ENCODE results near the gene ENTPD6. TPM values are rescaled to one million over a fixed set of nuclear protein-coding genes. Genes with fewer than 3 reads are reported as not detected.

The ENTPD6 gene
- total RNA-seq, 4 donors from 2014 or later, result 34.8 to 49.2 (median 43.9) TPM

DNA sequence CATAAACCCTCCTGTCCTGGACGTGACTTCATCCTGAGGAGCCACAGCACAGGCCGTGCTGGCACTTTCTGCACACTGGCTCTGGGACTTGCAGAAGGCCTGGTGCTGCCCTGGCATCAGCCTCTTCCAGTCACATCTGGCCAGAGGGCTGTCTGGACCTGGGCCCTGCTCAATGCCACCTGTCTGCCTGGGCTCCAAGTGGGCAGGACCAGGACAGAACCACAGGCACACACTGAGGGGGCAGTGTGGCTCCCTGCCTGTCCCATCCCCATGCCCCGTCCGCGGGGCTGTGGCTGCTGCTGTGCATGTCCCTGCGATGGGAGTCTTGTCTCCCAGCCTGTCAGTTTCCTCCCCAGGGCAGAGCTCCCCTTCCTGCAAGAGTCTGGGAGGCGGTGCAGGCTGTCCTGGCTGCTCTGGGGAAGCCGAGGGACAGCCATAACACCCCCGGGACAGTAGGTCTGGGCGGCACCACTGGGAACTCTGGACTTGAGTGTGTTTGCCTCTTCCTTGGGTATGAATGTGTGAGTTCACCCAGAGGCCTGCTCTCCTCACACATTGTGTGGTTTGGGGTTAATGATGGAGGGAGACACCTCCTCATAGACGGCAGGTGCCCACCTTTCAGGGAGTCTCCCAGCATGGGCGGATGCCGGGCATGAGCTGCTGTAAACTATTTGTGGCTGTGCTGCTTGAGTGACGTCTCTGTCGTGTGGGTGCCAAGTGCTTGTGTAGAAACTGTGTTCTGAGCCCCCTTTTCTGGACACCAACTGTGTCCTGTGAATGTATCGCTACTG, 30.3 kb downstream of the ENTPD6 start:
- 67% methylated on average over 3 of the region's 16 CpGs; no CpG with 5 or more reads in 1 of the 2 donors for WGBS, 2 donors (ENCODE audit: low coverage in 1 of 2)
- ATAC-seq, result no peak

DNA sequence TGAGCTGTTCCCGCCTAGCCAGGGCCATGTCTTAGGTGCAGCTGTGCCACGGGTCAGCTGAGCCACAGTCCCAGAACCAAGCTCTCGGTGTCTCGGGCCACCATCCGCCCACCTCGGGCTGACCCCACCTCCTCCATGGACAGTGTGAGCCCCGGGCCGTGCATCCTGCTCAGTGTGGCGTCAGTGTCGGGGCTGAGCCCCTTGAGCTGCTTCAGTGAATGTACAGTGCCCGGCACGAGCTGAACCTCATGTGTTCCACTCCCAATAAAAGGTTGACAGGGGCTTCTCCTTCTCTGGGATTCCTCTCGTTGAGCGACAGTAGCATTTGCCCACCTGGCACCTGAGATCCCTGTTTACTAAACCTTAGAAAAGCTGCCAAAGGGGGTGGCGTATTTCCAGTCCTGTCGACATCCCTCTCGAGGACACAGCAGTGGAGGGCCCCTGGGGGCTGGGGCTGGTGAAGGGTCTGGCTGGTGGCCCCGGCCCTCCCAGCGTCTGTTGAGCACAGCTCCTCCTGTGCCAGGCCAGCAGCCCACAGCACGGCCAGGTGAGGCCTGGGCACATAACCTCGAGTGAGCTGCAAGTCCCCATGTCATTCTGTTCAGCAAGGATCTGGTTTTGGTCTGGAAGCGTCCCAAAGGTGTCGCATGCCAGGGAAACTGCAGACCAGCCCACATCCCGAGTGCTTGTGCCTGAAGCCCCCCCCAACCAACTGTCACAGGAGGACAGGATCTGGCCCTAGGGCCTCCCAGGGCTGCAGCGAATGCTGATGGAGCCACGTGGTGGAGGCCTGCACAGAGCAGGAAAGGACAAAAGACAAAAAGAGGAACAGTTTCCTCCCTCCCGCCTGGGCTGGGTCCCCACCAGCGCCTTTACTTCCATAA, 31.2 kb downstream of the ENTPD6 start:
- Histone ChIP-seq H3K27ac (peak overlapping the region; percentile 88 to 91 (median 88)), H3K27me3 (no peaks in the 10 kb centered on the region), H3K9me3 (no peaks in the 10 kb centered on the region), H3K4me3 (no peak overlapping the region), H3K4me1 (peaks cover 3 to 67% (median 37%) of the 10 kb centered on the region in 3 donors), H3K36me3 (peaks cover 0 to 42% of the 10 kb centered on the region in 2 donors)
- WGBS, 2 donors (ENCODE audit: low coverage in 1 of 2), result 73% methylated on average over 4 of the region's 28 CpGs; no CpG with 5 or more reads in 1 of the 2 donors
- peak; percentile 48 for ATAC-seq
- TF ChIP-seq POLR2AphosphoS5 (IDR thresholded peaks at IDR 0.05) (no peak), POLR2A (IDR thresholded peaks at IDR 0.05) (no peak), EP300 (IDR thresholded peaks at IDR 0.05) (no peak)
- TF ChIP-seq, protein P1, sequence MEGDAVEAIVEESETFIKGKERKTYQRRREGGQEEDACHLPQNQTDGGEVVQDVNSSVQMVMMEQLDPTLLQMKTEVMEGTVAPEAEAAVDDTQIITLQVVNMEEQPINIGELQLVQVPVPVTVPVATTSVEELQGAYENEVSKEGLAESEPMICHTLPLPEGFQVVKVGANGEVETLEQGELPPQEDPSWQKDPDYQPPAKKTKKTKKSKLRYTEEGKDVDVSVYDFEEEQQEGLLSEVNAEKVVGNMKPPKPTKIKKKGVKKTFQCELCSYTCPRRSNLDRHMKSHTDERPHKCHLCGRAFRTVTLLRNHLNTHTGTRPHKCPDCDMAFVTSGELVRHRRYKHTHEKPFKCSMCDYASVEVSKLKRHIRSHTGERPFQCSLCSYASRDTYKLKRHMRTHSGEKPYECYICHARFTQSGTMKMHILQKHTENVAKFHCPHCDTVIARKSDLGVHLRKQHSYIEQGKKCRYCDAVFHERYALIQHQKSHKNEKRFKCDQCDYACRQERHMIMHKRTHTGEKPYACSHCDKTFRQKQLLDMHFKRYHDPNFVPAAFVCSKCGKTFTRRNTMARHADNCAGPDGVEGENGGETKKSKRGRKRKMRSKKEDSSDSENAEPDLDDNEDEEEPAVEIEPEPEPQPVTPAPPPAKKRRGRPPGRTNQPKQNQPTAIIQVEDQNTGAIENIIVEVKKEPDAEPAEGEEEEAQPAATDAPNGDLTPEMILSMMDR (IDR thresholded peaks at IDR 0.05), result no peak

More for the DNA sequence above, 30.3 kb downstream of the ENTPD6 start:
- peaks cover 3 to 69% (median 35%) of the 10 kb centered on the region in 3 donors for H3K4me1 ChIP-seq
- peaks cover 0 to 50% of the 10 kb centered on the region in 2 donors for H3K36me3 ChIP-seq
- no peak overlapping the region for H3K4me3 ChIP-seq
- TF ChIP-seq EP300 (IDR thresholded peaks at IDR 0.05) (no peak), POLR2A (IDR thresholded peaks at IDR 0.05) (no peak)
- TF ChIP-seq, protein P1 (IDR thresholded peaks at IDR 0.05), result no peak
- no peaks in the 10 kb centered on the region for H3K9me3 ChIP-seq
- H3K27ac ChIP-seq, result peak overlapping the region; percentile 88 to 91 (median 88)
- H3K27me3 ChIP-seq, result no peaks in the 10 kb centered on the region

GRCh38 chr20:25227317-25227831, 31.9 kb downstream of the ENTPD6 start:
- H3K27ac ChIP-seq, result peak overlapping the region; percentile 88 to 91 (median 88)
- no peaks in the 10 kb centered on the region for H3K27me3 ChIP-seq
- H3K9me3 ChIP-seq, result no peaks in the 10 kb centered on the region
- peak; percentile 77 for ATAC-seq
- H3K36me3 ChIP-seq, result peaks cover 0 to 35% of the 10 kb centered on the region in 2 donors
- 12 to 44% methylated on average over 6 to 12 of the region's 12 CpGs for WGBS, 2 donors (ENCODE audit: low coverage in 1 of 2)
- no peak overlapping the region for H3K4me3 ChIP-seq
- TF ChIP-seq POLR2AphosphoS5 (IDR thresholded peaks at IDR 0.05), result peak; percentile 51
- TF ChIP-seq, protein P1 (IDR thresholded peaks at IDR 0.05), result no peak
- H3K4me1 ChIP-seq, result peaks cover 3 to 60% (median 36%) of the 10 kb centered on the region in 3 donors

DNA sequence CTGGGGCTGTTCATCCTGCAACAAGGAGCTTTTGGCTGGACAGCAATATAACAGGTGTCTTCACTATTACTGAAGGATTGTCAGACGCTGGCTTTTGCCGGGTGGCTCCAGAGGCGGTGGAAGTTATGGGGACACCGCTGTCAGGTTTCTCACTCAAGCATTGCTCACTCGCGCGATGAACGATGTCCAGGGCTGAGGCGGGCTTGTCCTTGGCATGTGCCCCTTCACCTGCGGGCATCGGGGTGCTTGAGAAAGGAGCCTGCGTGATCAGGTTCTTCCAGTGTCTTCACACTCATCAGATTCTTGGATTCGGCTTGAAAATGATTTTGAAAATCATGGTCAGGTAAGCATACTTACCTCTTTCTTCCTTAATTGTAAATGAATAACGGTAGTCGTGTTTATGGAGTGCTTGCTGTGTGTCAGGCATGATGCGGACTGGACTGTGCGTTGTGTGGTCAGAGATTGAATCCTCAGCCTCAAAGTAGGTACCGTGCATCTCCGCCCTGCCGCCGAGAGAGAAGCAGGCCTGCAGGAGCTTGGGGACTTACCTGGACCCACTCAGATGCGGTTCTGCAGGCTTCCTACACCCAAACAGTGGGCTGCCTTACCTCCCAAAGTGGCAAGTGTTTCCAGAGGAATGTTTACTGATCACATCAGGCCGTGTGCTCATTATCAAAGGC, 34.1 kb downstream of the ENTPD6 start:
- Histone ChIP-seq H3K36me3 (peaks cover 0 to 14% of the 10 kb centered on the region in 2 donors), H3K9me3 (no peaks in the 10 kb centered on the region), H3K27ac (peak overlapping the region; percentile 66 to 91 (median 88)), H3K4me1 (peaks cover 3 to 69% (median 45%) of the 10 kb centered on the region in 3 donors), H3K27me3 (no peaks in the 10 kb centered on the region), H3K4me3 (no peak overlapping the region)
- WGBS, 2 donors (ENCODE audit: low coverage in 1 of 2), result 33 to 72% methylated on average over 1 to 17 of the region's 23 CpGs
- TF ChIP-seq POLR2AphosphoS5 (IDR thresholded peaks at IDR 0.05), result no peak
- TF ChIP-seq POLR2A (IDR thresholded peaks at IDR 0.05), result no peak
- TF ChIP-seq, protein P1 (IDR thresholded peaks at IDR 0.05), result no peak
- no peak for TF ChIP-seq EP300 (IDR thresholded peaks at IDR 0.05)
- ATAC-seq, result no peak

All from gastroesophageal sphincter (tissue), 4 donors.